GM12878 (cell line): ENCODE data around the gene G2E3. TPM values are rescaled to one million over a fixed set of nuclear protein-coding genes. Genes with fewer than 3 reads are reported as not detected.

ENCODE experiments used
- ATAC-seq: fragments of 200-7000 bp; cut with Tn5 transposase; 3 replicates; pipeline ENCODE4 v1.9.1; 2020; ENCODE audit warnings: mild to moderate bottlenecking, moderate library complexity
- BruUV-seq: library from RNA; stranded (reverse); fragments of 400-500 nt; replicated peaks from 2 replicates; lab custom pipeline; 2021; lab: Mats Ljungman, UMichigan
- CTCF ChIA-PET: fragments of 300-600 bp; sonication (Branson Sonifier 250); formaldehyde crosslinking; extraction: SDS; loops from one replicate; lab custom pipeline; 2021; ENCODE audit warnings: inconsistent platforms; lab: Yijun Ruan, JAX
- POLR2A ChIA-PET: fragments of 350-600 bp; formaldehyde crosslinking; extraction: SDS; loops from one replicate; lab custom pipeline; 2021; ENCODE audit warnings: inconsistent platforms; lab: Charles Lee
- RAD21 ChIA-PET: fragments of 300-600 bp; sonication (Branson Sonifier 250); formaldehyde crosslinking; loops from one replicate; lab custom pipeline; 2023; ENCODE audit warnings: antibody characterized with exemption; ENCODE audit not compliant: unreplicated experiment; lab: Charles Lee
- SMC1A ChIA-PET: fragments of 300-600 bp; sonication (Branson Sonifier 250); formaldehyde crosslinking; loops from one replicate; lab custom pipeline; 2023; ENCODE audit not compliant: unreplicated experiment, uncharacterized antibody; lab: Charles Lee
- DNase-seq: peaks from one replicate; pipeline ENCODE4 v3.0.0-alpha.2; 2011; ENCODE audit warnings: low read depth, low spot score
- FAIRE-seq: peaks from 3 replicates; lab custom pipeline; 2011; peaks lifted over from hg19 to GRCh38; lab: Jason Lieb, UNC
- H2AFZ ChIP-seq: 2 replicates; pipeline ENCODE4 v1.6.0; 2011; ENCODE audit warnings: low read depth, low read length, control low read depth; ENCODE audit not compliant: control insufficient read depth
- H3K27ac ChIP-seq: 2 replicates; pipeline ENCODE4 v1.5.1; 2011; ENCODE audit warnings: control low read depth; ENCODE audit not compliant: control insufficient read depth, insufficient read depth
- H3K27me3 ChIP-seq, 2 experiments: replicated peaks in 1 of 2; 2 replicates each; pipeline versions ENCODE4 v1.6.0 to v1.6.1; 2011; ENCODE audit warnings: low read length in 1 of 2; ENCODE audit not compliant: control insufficient read depth in 2 of 2, insufficient read depth in 2 of 2
- H3K36me3 ChIP-seq, 2 experiments: 2 replicates each; pipeline ENCODE4 v1.5.1; 2011; ENCODE audit warnings: low read length in 1 of 2; ENCODE audit not compliant: control insufficient read depth in 2 of 2, insufficient read depth in 2 of 2
- H3K4me1 ChIP-seq: 2 replicates; pipeline ENCODE4 v1.6.1; 2011; ENCODE audit warnings: mild to moderate bottlenecking, low read length, moderate library complexity, mixed read lengths; ENCODE audit not compliant: control insufficient read depth, insufficient read depth
- H3K4me2 ChIP-seq: 2 replicates; pipeline ENCODE4 v1.6.0; 2011; ENCODE audit warnings: control low read depth; ENCODE audit not compliant: control insufficient read depth, insufficient read depth
- H3K4me3 ChIP-seq: fragments of 200-600 bp; sonication (generic); 2 replicates; pipeline ENCODE4 v1.5.1; 2016
- H3K79me2 ChIP-seq: 2 replicates; pipeline ENCODE4 v1.6.0; 2011; ENCODE audit warnings: low read length; ENCODE audit not compliant: control insufficient read depth, insufficient read depth
- H3K9ac ChIP-seq: 2 replicates; pipeline ENCODE4 v1.8.0; 2011; ENCODE audit warnings: low read length, control low read depth, mixed read lengths; ENCODE audit not compliant: control insufficient read depth, insufficient read depth
- H3K9me3 ChIP-seq: replicated peaks from 3 replicates; pipeline ENCODE4 v1.5.1; 2011; ENCODE audit warnings: mild to moderate bottlenecking, low read length; ENCODE audit not compliant: control insufficient read depth, insufficient read depth
- H4K20me1 ChIP-seq: 2 replicates; pipeline ENCODE4 v1.6.0; 2011; ENCODE audit not compliant: control insufficient read depth, insufficient read depth
- EED ChIP-seq: sonication (generic); IDR thresholded peaks from 2 replicates; pipeline ENCODE4 v1.6.1; 2016; ENCODE audit warnings: antibody characterized with exemption, low read depth
- HSF1 ChIP-seq: fragments of 150-350 bp; IDR thresholded peaks from 2 replicates; pipeline ENCODE4 v1.6.1; 2014; ENCODE audit warnings: mild to moderate bottlenecking, low read depth, low read length
- LARP7 ChIP-seq: fragments of 450-650 bp; IDR thresholded peaks from 2 replicates; pipeline ENCODE4 v1.6.1; 2017; ENCODE audit warnings: mild to moderate bottlenecking
- MLLT1 ChIP-seq: fragments of 450-650 bp; IDR thresholded peaks from 2 replicates; pipeline ENCODE4 v1.6.1; 2016; ENCODE audit warnings: mild to moderate bottlenecking
- RAD51 ChIP-seq: fragments of 450-650 bp; IDR thresholded peaks from 2 replicates; pipeline ENCODE4 v1.6.1; 2016; ENCODE audit warnings: moderate library complexity, mild to moderate bottlenecking, inconsistent platforms
- ZBTB11 ChIP-seq: fragments of 450-650 bp; formaldehyde crosslinking; IDR thresholded peaks from 2 replicates; pipeline ENCODE4 v1.5.0; 2022; ENCODE audit warnings: mild to moderate bottlenecking, missing genetic modification characterization
- ZBTB33 ChIP-seq: fragments of 450-650 bp; IDR thresholded peaks from 2 replicates; pipeline ENCODE4 v1.6.1; 2017; ENCODE audit warnings: mild to moderate bottlenecking
- WGBS: methylation state at CpG from one replicate; pipeline ENCODE4 v1.1.6; 2016; ENCODE audit warnings: low lambda C conversion rate; ENCODE audit not compliant: insufficient replicate concordance, insufficient coverage; ENCODE audit errors: missing lambda C conversion rate; 5-methylcytosine and 5-hydroxymethylcytosine counted together
- in situ Hi-C: fragments of 300-500 bp; cut with MboI; formaldehyde crosslinking; loops from 9 replicates; pipeline ENCODE4 v1.14.3; 2018; ENCODE audit warnings: mixed read lengths
- intact Hi-C: fragments of 100-400 bp; cut with micrococcal nuclease; formaldehyde crosslinking; loops from one replicate; pipeline ENCODE4 v1.14.2; 2022; ENCODE audit not compliant: unreplicated experiment
- polyA plus RNA-seq, 11 experiments: library from polyadenylated mRNA; depleted of rRNA in 4 of 11; unstranded in 6 of 11; stranded (reverse) in 5 of 11; fragments of >200 nt; fragmentation: Nextera tagmentation in 4 of 11; fragmentation: Illumina TruSeq in 1 of 11; extraction: Ambion mirVana in 4 of 11; extraction: Trizol in 1 of 11; gene quantifications; 1 replicate in 1 of 11; 2 replicates in 10 of 11; pipeline versions ENCODE4 v1.2.1 to v1.2.3, GENCODE V29; 2011 to 2016; ENCODE audit warnings: inconsistent platforms in 2 of 11, missing spikeins in 2 of 11, low read depth in 1 of 11
- total RNA-seq, 4 experiments: library from RNA; depleted of rRNA in 3 of 4; stranded (reverse); fragments of >200 nt in 3 of 4; fragmentation: Illumina TruSeq in 1 of 4; extraction: Trizol in 1 of 4; gene quantifications; 2 replicates each; pipeline versions ENCODE4 v1.2.1 to v1.2.3, GENCODE V29; 2013 to 2021
- TF ChIP-seq, protein P1 (sequence below): IDR thresholded peaks from 2 replicates; pipeline ENCODE4 v1.6.1; 2012; ENCODE audit warnings: mild to moderate bottlenecking, low read depth, low read length

Gene G2E3
- total and polyA plus RNA-seq, 10 of the 15 experiments (the other 5 are each of a cell fraction or from before 2014, with no cell fraction given), result 10.0 to 38.0 (median 21.1) TPM

- no peak for ATAC-seq
- ChIA-PET RAD21 (interaction anchor here (0.8 to 3.4 kb wide), 2 partner anchors 145 to 165 kb away, joined by 3 to 19 read pairs; no protein-coding TSS in a partner anchor), SMC1A (interaction anchor here (1.4 to 4.4 kb wide), 2 partner anchors 77 to 146 kb away, joined by 3 to 31 read pairs; no protein-coding TSS in a partner anchor), POLR2A (no interaction called here), CTCF (interaction anchor here (0.6 to 5.1 kb wide), 10 partner anchors 8 to 772 kb away, joined by 3 to 53 read pairs (median 4); no protein-coding TSS in a partner anchor)
- 50% methylated on average over 2 of the region's 2 CpGs for WGBS
- H2AFZ ChIP-seq, result no peak overlapping the region
- no peak overlapping the region for H3K9ac ChIP-seq
- H3K79me2 ChIP-seq, result no peaks in the 10 kb centered on the region
- no peaks in the 10 kb centered on the region for H3K4me1 ChIP-seq
- H3K4me3 ChIP-seq, result no peak overlapping the region
- no peaks in the 10 kb centered on the region for H3K27me3 ChIP-seq
- no peaks in the 10 kb centered on the region for H3K36me3 ChIP-seq
- no peak for FAIRE-seq
- H4K20me1 ChIP-seq, result no peaks in the 10 kb centered on the region
- DNase-seq, result no peak
- no peaks in the 10 kb centered on the region for H3K9me3 ChIP-seq
- H3K4me2 ChIP-seq, result no peak overlapping the region
- in situ Hi-C loops, result no loop called here
- BruUV-seq, result no TSS peak
- intact Hi-C loops, result loop anchor here (5.0 kb wide), 2 partner anchors 248 to 1768 kb away; no protein-coding TSS in a partner anchor
- no peak overlapping the region for H3K27ac ChIP-seq
- TF ChIP-seq, protein P1, sequence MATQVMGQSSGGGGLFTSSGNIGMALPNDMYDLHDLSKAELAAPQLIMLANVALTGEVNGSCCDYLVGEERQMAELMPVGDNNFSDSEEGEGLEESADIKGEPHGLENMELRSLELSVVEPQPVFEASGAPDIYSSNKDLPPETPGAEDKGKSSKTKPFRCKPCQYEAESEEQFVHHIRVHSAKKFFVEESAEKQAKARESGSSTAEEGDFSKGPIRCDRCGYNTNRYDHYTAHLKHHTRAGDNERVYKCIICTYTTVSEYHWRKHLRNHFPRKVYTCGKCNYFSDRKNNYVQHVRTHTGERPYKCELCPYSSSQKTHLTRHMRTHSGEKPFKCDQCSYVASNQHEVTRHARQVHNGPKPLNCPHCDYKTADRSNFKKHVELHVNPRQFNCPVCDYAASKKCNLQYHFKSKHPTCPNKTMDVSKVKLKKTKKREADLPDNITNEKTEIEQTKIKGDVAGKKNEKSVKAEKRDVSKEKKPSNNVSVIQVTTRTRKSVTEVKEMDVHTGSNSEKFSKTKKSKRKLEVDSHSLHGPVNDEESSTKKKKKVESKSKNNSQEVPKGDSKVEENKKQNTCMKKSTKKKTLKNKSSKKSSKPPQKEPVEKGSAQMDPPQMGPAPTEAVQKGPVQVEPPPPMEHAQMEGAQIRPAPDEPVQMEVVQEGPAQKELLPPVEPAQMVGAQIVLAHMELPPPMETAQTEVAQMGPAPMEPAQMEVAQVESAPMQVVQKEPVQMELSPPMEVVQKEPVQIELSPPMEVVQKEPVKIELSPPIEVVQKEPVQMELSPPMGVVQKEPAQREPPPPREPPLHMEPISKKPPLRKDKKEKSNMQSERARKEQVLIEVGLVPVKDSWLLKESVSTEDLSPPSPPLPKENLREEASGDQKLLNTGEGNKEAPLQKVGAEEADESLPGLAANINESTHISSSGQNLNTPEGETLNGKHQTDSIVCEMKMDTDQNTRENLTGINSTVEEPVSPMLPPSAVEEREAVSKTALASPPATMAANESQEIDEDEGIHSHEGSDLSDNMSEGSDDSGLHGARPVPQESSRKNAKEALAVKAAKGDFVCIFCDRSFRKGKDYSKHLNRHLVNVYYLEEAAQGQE, result no peak
- no peak for TF ChIP-seq RAD51
- TF ChIP-seq LARP7, result no peak
- no peak for TF ChIP-seq ZBTB33
- no peak for TF ChIP-seq HSF1
- TF ChIP-seq MLLT1, result no peak
- no peak for TF ChIP-seq ZBTB11 (CRISPR knock-in tag)
- no peak for TF ChIP-seq EED
Measured at GRCh38 chr14:30520536-30520935, 38.4 kb upstream of the G2E3 start.
